Pericardium fibroblast (primary cell): ENCODE data around the gene MYOT. TPM values are rescaled to one million over a fixed set of nuclear protein-coding genes. Genes with fewer than 3 reads are reported as not detected.

Experiments used
- total RNA-seq: library from RNA; depleted of rRNA; stranded (reverse); fragments of >200 nt; gene quantifications from 2 replicates; pipeline ENCODE4 v1.2.3, GENCODE V29; 2015

MYOT gene, protein sequence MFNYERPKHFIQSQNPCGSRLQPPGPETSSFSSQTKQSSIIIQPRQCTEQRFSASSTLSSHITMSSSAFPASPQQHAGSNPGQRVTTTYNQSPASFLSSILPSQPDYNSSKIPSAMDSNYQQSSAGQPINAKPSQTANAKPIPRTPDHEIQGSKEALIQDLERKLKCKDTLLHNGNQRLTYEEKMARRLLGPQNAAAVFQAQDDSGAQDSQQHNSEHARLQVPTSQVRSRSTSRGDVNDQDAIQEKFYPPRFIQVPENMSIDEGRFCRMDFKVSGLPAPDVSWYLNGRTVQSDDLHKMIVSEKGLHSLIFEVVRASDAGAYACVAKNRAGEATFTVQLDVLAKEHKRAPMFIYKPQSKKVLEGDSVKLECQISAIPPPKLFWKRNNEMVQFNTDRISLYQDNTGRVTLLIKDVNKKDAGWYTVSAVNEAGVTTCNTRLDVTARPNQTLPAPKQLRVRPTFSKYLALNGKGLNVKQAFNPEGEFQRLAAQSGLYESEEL
- not detected in 2 replicates for total RNA-seq

DNA sequence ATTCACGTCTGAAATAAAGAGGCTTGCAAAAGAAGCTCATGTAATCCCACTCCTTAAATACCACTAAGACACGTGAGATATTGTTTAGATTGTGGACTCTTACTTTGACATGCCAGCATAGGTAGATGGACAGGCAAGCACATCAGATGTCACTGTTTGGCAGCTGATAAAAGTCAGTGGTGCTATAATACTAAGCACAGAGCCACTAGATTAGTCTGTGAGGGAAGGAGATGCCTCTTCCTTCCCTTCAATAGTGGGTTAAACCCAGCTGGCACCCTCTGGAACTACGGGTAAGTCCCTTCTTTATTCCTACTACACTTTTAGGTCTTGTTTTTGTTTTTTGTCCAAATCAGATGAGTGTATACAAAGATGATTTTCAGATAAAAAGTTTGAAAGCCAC is at the start of gene MYOT:
MYOT (plus strand) TSS at position 197 of the 400 bp plus-strand sequence. CDS start 2,792 bp downstream, outside the sequence.

DNA sequence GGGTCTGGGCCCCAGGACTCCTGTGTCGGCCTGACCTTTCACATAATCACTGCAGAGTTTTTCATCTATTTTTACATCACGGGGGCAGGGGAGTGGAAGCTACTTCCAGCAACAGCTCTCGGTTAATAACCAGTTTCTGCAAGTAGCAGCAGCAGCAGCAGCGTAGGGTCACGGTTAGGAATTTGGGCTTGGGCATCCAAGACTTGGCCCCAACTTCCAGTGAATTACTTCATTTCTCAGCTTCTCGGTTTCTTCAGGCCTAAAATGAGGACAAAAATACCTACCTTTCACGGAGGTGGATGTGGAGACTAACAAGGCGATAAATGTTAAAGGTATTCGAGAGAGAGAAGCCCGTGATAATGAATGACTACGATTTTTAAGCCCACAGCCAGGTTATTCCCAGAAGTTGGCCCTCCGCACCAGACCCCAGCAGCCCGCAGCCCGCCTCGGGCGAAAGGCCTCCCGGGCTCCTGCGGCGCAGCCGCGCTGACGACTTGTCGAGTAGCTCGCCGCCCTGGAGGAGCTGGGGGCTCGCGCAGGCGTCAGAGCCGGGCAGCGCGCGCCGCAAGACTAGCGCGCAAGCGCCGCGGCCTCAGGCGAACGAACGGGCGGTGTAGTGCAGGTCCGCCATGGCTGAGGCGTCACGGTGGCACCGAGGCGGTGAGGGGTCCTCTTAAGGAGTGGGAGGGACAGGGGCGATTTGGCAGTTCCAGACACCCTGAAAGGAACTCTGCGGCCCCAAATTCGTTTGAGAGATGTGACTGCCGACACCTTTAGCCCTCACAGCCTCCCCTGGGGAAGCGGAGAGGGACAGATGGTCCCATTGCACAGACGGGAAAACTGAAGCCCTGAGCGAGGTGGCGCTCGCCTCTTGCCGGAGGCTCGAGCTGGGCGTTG is 21.5 kb downstream of the MYOT start, which contains the start of gene PKD2L2:
PKD2L2 (plus strand) TSS at position 595 of the 897 bp plus-strand sequence; CDS start at position 630, 35 bp downstream.

Other genes with a start within 250 kb of the MYOT start
- gene KLHL3, start 131.8 kb upstream of the MYOT start, total RNA-seq = 3.4 and 5.1 TPM in 2 replicates
- gene HNRNPA0, start 113.5 kb upstream of the MYOT start, total RNA-seq = 9.9 and 10.0 TPM in 2 replicates
- not detected in 2 replicates for gene PKD2L2, start 21.6 kb downstream of the MYOT start, total RNA-seq
- gene FAM13B, start 165.2 kb downstream of the MYOT start, total RNA-seq = 4.5 and 15.1 TPM in 2 replicates
- gene WNT8A, start 216.2 kb downstream of the MYOT start, total RNA-seq = not detected in 2 replicates